ENCODE results near the gene ARID1B. TPM values are rescaled to one million over a fixed set of nuclear protein-coding genes. Genes with fewer than 3 reads are reported as not detected.
A peak's percentile ranks its signal among the peaks of the same experiment; 100 is the strongest.

Gene ARID1B
- total RNA-seq, 1 experiment from 2014 or later = 86.3 TPM

GRCh38 chr6:157194643-157195042 is 417.5 kb downstream of the ARID1B start:
- BruUV-seq (replicated peaks) = no TSS peak
- intact Hi-C loops (cut with micrococcal nuclease; ENCODE audit: unreplicated experiment) = no loop called here
- H3K27me3 ChIP-seq (replicated peaks; ENCODE audit: insufficient read depth, low read depth, low read length, poor library complexity) = no peaks in the 10 kb centered on the region
- ChIA-PET CTCF (no interaction called here), POLR2A (ENCODE audit: low non-redundant PET) (no interaction called here)
- TF ChIP-seq EZH2 (IDR thresholded peaks at IDR 0.05; ENCODE audit: borderline replicate concordance, low read depth, low read length, poor library complexity, severe bottlenecking) (no peak), CTCF (conservative IDR thresholded peaks at IDR 0.05; ENCODE audit: low read depth, low read length) (no peak)
- no peaks in the 10 kb centered on the region for H3K4me1 ChIP-seq (ENCODE audit: insufficient read depth, low read length, poor library complexity, severe bottlenecking)
- no peak overlapping the region for H3K27ac ChIP-seq (ENCODE audit: low read depth, low read length, poor library complexity, severe bottlenecking)
- no peak overlapping the region for H3K4me3 ChIP-seq (ENCODE audit: low read depth, low read length, poor library complexity, severe bottlenecking)
- no peaks in the 10 kb centered on the region for H3K9me3 ChIP-seq (ENCODE audit: low read depth, low read length, poor library complexity, severe bottlenecking)
- peaks cover 25% of the 10 kb centered on the region for H3K36me3 ChIP-seq (ENCODE audit: insufficient read depth, low read length, poor library complexity, severe bottlenecking)
- no peak for DNase-seq (ENCODE audit: low spot score)

GRCh38 chr6:157196391-157196790 is 419.2 kb downstream of the ARID1B start:
- DNase-seq (ENCODE audit: low spot score) = no peak
- TF ChIP-seq CTCF (conservative IDR thresholded peaks at IDR 0.05; ENCODE audit: low read depth, low read length) = no peak
- no peak for TF ChIP-seq EZH2 (IDR thresholded peaks at IDR 0.05; ENCODE audit: borderline replicate concordance, low read depth, low read length, poor library complexity, severe bottlenecking)
- Histone ChIP-seq H3K9me3 (ENCODE audit: low read depth, low read length, poor library complexity, severe bottlenecking) (no peaks in the 10 kb centered on the region), H3K4me1 (ENCODE audit: insufficient read depth, low read length, poor library complexity, severe bottlenecking) (no peaks in the 10 kb centered on the region), H3K36me3 (ENCODE audit: insufficient read depth, low read length, poor library complexity, severe bottlenecking) (peaks cover 32% of the 10 kb centered on the region), H3K27ac (ENCODE audit: low read depth, low read length, poor library complexity, severe bottlenecking) (no peak overlapping the region), H3K27me3 (replicated peaks; ENCODE audit: insufficient read depth, low read depth, low read length, poor library complexity) (no peaks in the 10 kb centered on the region), H3K4me3 (ENCODE audit: low read depth, low read length, poor library complexity, severe bottlenecking) (no peak overlapping the region)
- BruUV-seq (replicated peaks) = no TSS peak
- ChIA-PET CTCF (no interaction called here), POLR2A (ENCODE audit: low non-redundant PET) (no interaction called here)
- intact Hi-C loops (cut with micrococcal nuclease; ENCODE audit: unreplicated experiment) = no loop called here

- peak; percentile 32 for DNase-seq (ENCODE audit: low spot score)
- BruUV-seq (replicated peaks) = no TSS peak
- POLR2A ChIA-PET (ENCODE audit: low non-redundant PET) = no interaction called here
These were observed 421.5 kb downstream of the ARID1B start for GRCh38 chr6:157198425-157199279.

GRCh38 chr6:157200117-157200516 is 422.9 kb downstream of the ARID1B start:
- no peak overlapping the region for H3K27ac ChIP-seq (ENCODE audit: low read depth, low read length, poor library complexity, severe bottlenecking)
- CTCF ChIA-PET = no interaction called here
- no peak for TF ChIP-seq CTCF (conservative IDR thresholded peaks at IDR 0.05; ENCODE audit: low read depth, low read length)
- TF ChIP-seq EZH2 (IDR thresholded peaks at IDR 0.05; ENCODE audit: borderline replicate concordance, low read depth, low read length, poor library complexity, severe bottlenecking) = no peak
- peaks cover 46% of the 10 kb centered on the region for H3K36me3 ChIP-seq (ENCODE audit: insufficient read depth, low read length, poor library complexity, severe bottlenecking)
- BruUV-seq (replicated peaks) = no TSS peak
- no peaks in the 10 kb centered on the region for H3K4me1 ChIP-seq (ENCODE audit: insufficient read depth, low read length, poor library complexity, severe bottlenecking)
- H3K9me3 ChIP-seq (ENCODE audit: low read depth, low read length, poor library complexity, severe bottlenecking) = no peaks in the 10 kb centered on the region
- POLR2A ChIA-PET (ENCODE audit: low non-redundant PET) = no interaction called here
- H3K4me3 ChIP-seq (ENCODE audit: low read depth, low read length, poor library complexity, severe bottlenecking) = no peak overlapping the region
- no peak for DNase-seq (ENCODE audit: low spot score)
- intact Hi-C loops (cut with micrococcal nuclease; ENCODE audit: unreplicated experiment) = no loop called here
- no peaks in the 10 kb centered on the region for H3K27me3 ChIP-seq (replicated peaks; ENCODE audit: insufficient read depth, low read depth, low read length, poor library complexity)

More at GRCh38 chr6:157198425-157199279, 421.5 kb downstream of the ARID1B start:
- intact Hi-C loops (cut with micrococcal nuclease; ENCODE audit: unreplicated experiment) = no loop called here
- H3K27ac ChIP-seq (ENCODE audit: low read depth, low read length, poor library complexity, severe bottlenecking) = no peak overlapping the region
- peaks cover 42% of the 10 kb centered on the region for H3K36me3 ChIP-seq (ENCODE audit: insufficient read depth, low read length, poor library complexity, severe bottlenecking)
- TF ChIP-seq EZH2 (IDR thresholded peaks at IDR 0.05; ENCODE audit: borderline replicate concordance, low read depth, low read length, poor library complexity, severe bottlenecking) = no peak
- H3K4me1 ChIP-seq (ENCODE audit: insufficient read depth, low read length, poor library complexity, severe bottlenecking) = no peaks in the 10 kb centered on the region
- CTCF ChIA-PET = no interaction called here
- H3K4me3 ChIP-seq (ENCODE audit: low read depth, low read length, poor library complexity, severe bottlenecking) = no peak overlapping the region
- no peaks in the 10 kb centered on the region for H3K27me3 ChIP-seq (replicated peaks; ENCODE audit: insufficient read depth, low read depth, low read length, poor library complexity)
- H3K9me3 ChIP-seq (ENCODE audit: low read depth, low read length, poor library complexity, severe bottlenecking) = no peaks in the 10 kb centered on the region
